ENCODE measurements around the gene FUNDC2.

FUNDC2 gene

GRCh38 chrX:155026420-155026726, 271 bp upstream of the FUNDC2 start:
- DNase-seq: no peak

DNA sequence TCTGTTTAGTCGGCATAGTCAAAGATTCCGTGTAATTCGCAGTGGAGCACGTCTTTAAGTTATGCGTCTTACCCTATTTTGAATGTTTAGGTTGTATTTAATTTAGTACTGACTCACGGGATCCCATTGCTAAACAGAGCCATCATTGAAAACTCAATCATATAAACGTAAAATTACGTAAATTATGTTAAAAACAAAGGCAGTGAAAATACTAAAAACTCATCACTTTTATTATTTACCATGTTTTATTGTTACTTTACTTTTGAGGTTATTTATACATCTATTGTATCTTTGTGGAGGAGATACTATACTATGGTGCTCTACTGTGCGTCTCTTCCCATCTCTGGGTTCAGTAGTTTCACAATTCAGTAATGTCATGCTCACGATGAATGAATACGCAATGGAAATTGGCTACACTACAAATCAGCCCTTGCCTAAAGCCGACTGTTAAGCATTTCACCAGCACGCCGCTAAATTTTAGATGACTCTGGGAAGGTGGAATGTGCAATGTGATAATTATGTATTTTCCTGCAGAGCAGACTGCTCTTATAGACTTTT, 944 bp downstream of the FUNDC2 start:
- DNase-seq: peak; percentile 41

- peak; percentile 28 for DNase-seq
These were observed 1.5 kb downstream of the FUNDC2 start for GRCh38 chrX:155028129-155028528.

GRCh38 chrX:155028877-155029291, 2.2 kb downstream of the FUNDC2 start:
- no peak for DNase-seq

DNA sequence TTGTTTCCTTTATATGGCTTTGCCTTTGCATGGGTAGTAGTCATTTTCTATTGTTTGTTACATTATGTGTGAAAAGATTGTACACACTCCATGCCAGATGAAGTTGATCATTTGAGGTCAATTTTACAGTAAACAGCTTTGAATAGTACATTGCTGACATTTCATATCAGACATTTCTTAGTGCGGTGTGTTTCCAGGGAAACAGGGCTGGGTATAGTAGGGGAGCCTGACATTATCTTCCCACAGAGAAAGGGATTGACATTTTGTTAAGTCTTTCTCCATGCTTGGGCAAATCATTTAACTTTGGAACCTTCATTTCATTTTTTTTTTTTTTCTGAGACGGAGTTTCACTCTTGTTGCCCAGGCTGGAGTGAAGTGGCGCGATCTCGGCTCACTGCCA, 5.0 kb downstream of the FUNDC2 start:
- DNase-seq: no peak

- DNase-seq: no peak
These were observed 9.0 kb downstream of the FUNDC2 start for GRCh38 chrX:155035688-155036087.

DNA sequence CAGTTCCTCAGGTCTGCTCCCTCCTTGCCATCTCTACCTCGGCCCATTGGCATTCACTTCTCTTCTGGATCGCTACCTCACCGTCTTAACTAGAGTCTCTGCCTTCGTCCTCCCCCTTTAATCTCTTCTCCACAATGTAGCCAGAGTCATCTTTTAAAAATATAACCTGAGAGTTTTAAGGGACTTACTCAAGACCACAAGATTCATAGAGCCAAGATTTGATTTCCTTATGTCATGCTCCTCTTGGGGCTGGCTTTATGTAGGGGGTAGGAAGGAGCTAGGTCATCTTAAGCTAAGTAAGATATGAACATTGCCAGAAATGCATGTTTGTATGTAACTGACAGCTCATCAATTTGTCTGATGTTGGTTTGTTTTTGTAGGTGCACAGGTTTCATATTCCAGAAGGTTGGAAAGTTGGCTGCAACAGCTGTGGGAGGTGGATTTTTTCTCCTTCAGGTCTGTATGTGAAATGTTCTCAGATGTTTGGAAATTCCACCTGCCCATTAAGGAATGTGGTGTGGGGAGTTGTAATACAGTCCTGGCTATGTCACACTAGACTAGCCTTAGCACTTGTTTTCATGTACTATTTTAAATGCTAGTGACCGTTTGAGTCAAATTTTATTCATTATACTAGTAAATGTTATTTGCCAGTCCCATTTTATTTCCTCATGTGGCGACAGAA, 19.6 kb downstream of the FUNDC2 start:
- DNase-seq: no peak

DNA sequence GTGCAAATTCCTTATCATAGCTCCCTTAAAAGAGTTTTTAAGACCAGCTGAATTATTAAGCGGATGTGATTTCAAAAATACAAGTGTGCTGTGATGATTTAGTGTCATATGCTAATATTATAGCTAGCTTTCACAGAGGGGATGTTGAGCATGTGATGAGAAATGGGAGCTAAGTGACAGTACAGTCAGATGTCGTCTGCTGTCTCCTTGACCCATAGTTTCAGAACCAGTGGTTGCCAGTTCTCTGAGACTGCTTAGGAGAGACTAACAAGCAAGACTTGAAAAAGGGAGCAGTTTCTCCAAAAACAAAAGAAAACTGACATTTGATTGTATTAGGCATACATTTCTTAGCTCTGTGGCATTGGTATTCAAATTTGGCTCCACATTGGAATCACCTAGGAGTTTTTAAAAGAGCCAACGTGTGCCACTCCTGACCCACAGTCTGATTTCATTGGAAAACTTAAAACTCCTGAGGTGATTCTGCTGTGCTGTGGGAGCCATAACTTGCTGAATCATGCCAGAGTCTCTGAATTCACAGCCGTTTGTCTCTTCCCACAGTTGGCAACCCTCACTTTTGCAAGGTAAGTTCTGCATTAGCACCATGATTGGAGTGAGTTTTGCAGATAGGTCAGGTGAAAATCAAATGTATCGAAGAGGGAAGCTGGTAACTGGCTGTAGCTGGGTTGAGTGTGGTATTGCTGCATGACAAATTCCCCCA, 20.3 kb downstream of the FUNDC2 start:
- no peak for DNase-seq

DNA sequence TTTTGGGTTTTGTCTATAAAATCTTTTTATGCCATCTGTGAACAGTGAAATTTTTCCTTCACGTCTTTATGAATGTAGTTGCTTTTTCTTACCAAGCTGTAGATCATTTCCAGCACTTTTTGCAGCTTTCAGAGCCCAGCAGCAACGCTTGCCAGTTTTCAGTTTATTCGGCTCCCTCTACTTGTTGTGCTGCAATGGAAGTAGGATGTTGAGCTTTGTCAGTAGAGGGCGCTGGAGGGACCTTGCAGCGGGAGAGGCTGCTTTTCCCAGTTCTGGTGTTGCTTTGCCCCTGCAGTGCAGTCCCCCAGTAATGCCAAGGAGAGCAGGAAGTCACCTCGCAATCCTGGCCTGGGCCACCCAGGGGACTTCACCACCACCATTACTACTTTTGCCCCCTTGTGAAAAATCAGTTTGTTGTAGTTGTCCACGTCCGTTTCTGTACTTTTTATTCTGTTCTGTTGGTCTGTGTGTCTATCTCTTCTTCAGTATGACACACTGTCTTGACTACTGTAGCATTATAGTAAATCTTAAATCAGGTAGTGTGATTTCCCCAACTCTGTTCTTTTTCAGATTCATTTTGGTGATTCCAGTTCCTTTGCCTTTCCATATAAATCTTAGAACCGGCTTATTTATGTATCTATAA, 22.5 kb downstream of the FUNDC2 start:
- DNase-seq: peak; percentile 66

DNA sequence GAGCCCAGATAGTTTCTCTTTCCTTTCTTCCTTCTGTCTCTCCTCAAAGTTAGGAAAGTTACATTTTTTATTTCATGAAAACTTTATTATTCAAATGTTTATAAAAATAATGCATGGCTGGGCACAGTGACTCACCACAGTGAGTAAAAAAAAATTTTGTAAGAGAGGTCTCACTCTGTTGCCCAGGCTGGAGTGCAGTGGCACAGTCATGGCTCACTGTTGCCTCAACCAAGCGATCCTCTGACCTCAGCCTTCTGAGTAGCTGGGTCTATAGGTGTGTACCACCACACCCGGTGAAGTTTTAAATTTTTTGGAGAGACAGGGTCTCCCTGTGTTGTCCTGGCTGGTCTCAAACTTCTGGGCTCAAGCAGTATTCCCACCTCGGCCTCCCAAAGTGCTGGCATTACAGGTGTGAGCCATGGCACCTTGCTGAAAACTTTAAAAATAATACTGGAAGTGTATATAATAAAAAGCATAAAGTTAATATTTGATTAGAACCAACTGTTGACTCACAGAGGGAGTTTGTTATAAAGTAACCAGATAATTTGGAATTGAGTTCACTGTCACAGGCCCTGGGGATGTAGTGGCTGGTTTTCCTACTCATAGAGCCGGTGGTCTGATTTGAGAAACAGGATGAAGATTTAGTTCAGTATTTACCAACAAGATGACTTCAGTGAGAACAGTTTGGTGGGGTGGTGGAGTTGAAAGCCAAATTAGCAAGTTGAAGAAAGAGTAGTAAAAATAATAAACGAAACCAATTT, 26.3 kb downstream of the FUNDC2 start:
- no peak for DNase-seq

- DNase-seq: no peak
These were observed 27.0 kb downstream of the FUNDC2 start for GRCh38 chrX:155053656-155054055.

DNA sequence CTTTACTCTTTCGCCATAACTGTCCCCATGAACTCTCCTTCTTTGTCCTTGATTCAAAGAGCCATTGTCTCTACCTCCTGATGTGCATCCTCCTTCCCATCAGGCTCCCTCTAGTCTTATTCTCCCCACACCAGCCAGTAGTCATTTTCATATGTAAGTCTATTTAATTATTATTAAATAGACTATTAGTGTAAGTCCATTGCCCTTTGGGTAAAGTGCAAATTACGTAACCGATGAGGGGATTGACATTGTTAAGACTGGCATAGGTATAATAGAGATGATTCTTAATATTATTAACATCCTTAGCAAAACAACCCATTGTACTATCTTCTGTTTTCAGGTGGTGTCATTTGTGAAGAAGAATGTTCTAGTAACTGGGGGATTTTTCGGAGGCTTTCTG, 27.6 kb downstream of the FUNDC2 start:
- DNase-seq: no peak

DNA sequence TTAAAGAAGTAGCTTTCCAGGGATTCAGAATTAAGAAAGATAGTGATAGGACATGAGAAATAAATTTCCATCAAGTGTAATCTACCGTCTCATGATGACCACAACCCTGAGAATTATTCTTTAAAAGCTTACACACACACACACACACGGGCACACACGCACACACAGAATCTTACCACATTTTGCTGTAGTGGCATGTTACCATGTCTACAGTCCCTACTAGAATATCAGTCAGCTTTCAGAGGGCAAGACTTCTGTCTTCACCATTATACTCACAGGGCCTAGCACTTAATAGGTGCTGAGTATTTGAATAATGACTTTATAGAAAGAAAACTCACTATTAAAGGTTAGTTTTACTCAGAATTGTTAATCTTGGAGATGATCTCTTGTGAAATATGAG, 28.9 kb downstream of the FUNDC2 start:
- no peak for DNase-seq

GRCh38 chrX:155056471-155056870, 29.8 kb downstream of the FUNDC2 start:
- no peak for DNase-seq

DNA sequence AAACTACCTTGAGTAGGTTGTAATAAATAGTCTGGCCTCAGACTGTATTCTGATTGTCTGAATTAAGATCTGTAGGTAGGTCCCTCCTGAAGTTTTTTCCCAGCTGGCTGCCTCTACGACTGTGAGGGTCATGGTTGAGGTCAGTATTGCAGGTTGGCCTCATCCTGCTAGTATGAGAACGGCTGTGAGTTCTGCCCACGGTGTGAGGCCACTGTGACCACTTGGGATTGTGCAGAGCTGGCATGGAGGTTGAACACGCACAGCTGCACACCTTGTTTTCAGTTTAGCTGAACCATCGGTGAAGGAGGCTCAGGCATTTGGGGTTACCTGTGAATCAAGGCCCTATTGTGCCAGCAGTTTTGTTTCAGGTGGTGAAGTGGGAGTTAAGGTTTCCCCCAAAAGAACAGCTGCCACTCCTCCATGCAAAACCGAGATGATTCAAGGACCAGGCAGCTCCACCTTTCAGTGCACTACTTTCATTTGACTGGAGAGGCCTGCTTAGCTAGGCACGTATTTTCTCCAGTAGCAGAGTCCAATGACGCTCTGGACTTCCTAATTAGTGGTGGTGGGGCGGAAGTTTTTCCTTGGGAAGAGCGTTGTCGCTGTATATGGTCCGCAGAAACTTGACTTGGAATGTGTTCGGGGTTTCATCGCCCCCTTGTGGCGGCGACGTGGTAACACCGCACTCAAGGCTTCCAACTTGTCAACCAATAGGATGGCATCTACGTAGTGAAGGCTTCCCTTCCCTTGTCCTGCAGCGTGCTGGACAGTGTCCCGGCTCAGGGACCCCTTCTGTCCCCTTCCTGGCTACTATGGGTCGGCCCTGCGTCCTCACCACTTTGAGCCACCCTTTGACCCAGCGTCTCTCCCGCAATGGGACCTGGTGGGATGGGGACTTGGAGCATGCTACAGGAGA, 30.5 kb downstream of the FUNDC2 start:
- peak; percentile 46 for DNase-seq

GRCh38 chrX:155061760-155062159, 35.1 kb downstream of the FUNDC2 start:
- no peak for DNase-seq

- DNase-seq: no peak
These were observed 38.5 kb downstream of the FUNDC2 start for GRCh38 chrX:155065035-155065734.

DNA sequence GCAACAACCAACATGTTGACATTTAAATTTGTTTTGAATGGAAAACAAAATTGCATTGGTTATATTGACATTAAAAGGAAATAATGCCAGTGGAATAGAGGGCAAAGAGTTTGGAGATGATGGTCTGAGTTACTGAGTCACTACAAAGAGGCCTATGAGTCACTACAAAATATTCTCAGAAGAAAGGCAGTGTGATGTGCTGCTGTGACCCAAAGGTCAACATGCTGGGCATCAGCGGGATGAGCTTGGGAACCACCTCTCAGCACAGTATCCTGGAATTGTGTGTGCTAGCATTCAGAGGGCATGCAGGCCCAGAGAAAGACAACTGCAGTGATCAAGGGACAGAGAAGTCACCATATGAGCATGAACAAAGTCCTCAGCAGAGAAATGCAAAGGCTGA, 41.5 kb downstream of the FUNDC2 start:
- DNase-seq: no peak

- DNase-seq: no peak
These were observed 42.8 kb downstream of the FUNDC2 start for GRCh38 chrX:155069414-155069813.

GRCh38 chrX:155070038-155070437, 43.4 kb downstream of the FUNDC2 start:
- DNase-seq: peak; percentile 21

GRCh38 chrX:155070663-155070974, 44.0 kb downstream of the FUNDC2 start:
- DNase-seq: no peak
